Umbilical cord (tissue), 2 donors: ENCODE data around the gene AP2B1. TPM values are rescaled to one million over a fixed set of nuclear protein-coding genes. Genes with fewer than 3 reads are reported as not detected.
"Not testable (repeated sequence)": the region's sequence is repeated elsewhere in the genome, so short reads cannot be mapped to it uniquely, and the experiment has no call there.

Experiments
- DNase-seq: peaks from one replicate; pipeline ENCODE4 v3.0.0-alpha.2; 2015; ENCODE audit warnings: low spot score
- total RNA-seq: library from RNA; depleted of rRNA; stranded (reverse); fragments of >200 nt; gene quantifications from one replicate; pipeline ENCODE4 v1.2.3, GENCODE V29; 2014; ENCODE audit warnings: low replicate concordance; ENCODE audit not compliant: insufficient read depth

The AP2B1 gene
- total RNA-seq, 1 donor from 2014 or later = 32.3 TPM

- no peak for DNase-seq
Measured at GRCh38 chr17:35695613-35696012, 108.5 kb downstream of the AP2B1 start.

- no peak for DNase-seq
Measured at GRCh38 chr17:35698800-35699199, 111.7 kb downstream of the AP2B1 start.

DNA sequence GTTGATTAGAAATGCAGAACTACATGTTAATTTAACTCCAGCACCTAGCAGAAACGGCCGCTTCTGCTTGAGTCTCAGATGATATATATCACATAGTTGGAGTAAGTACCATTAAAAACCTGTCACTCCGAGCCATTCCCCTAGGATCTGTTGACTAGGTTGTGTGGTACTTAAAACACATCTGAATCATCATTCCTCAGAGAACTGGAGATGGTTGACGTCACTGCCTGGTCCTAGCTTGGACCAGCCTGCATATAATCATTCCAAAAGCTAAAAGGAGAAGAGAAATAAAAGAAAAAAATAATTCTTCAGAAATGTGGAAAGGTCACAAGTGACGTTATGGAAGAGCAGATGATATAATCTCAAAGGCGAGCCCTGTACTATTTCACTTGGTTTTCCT is 113.0 kb downstream of the AP2B1 start:
- no peak for DNase-seq

GRCh38 chr17:35701491-35701890 is 114.4 kb downstream of the AP2B1 start:
- no peak for DNase-seq

- DNase-seq = not testable (repeated sequence)
Measured at GRCh38 chr17:35703308-35703707, 116.2 kb downstream of the AP2B1 start.

- no peak for DNase-seq
Measured at GRCh38 chr17:35705230-35705629, 118.1 kb downstream of the AP2B1 start.

DNA sequence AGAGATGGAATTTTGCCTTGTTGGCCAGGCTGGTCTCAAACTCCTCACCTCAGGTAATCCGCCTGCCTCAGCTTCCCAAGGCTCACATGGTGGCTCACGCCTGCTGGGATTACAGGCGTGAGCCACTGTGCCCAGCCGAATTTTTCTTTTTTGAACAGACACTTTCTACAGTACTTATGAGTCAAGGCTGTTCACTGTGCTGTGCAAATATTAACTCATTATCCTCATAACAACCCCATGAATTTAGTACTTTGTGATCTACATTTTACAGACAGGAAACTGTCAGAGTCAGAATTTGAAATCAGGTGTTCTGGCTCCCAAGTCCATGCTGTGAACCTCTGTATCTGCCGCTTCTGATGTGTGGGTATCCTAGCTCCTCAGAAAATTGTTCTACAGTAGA is 118.6 kb downstream of the AP2B1 start:
- DNase-seq = no peak

DNA sequence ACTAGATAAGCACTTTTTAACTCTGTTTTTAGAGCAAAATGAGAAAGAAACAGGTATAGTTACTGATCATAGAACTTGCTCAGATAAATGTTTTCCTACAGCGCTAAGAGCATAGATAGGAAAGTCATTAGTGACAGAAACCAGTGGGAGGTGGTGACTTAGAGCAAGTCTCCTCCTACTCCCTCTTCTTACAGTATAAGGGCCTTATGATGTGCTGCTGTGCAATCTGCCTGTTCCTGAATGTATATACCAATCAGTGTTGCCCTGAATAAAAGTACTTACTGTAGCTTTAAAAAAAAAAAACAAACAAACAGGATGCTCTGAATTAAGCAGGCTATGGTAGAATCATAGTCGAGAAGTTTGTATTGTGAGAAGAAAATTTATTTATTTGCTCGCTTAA is 121.0 kb downstream of the AP2B1 start:
- DNase-seq = no peak

- DNase-seq = no peak
Measured at GRCh38 chr17:35708951-35709350, 121.8 kb downstream of the AP2B1 start.

GRCh38 chr17:35709874-35710273 is 122.8 kb downstream of the AP2B1 start:
- no peak for DNase-seq

- no peak for DNase-seq
Measured at GRCh38 chr17:35710950-35711349, 123.8 kb downstream of the AP2B1 start.

DNA sequence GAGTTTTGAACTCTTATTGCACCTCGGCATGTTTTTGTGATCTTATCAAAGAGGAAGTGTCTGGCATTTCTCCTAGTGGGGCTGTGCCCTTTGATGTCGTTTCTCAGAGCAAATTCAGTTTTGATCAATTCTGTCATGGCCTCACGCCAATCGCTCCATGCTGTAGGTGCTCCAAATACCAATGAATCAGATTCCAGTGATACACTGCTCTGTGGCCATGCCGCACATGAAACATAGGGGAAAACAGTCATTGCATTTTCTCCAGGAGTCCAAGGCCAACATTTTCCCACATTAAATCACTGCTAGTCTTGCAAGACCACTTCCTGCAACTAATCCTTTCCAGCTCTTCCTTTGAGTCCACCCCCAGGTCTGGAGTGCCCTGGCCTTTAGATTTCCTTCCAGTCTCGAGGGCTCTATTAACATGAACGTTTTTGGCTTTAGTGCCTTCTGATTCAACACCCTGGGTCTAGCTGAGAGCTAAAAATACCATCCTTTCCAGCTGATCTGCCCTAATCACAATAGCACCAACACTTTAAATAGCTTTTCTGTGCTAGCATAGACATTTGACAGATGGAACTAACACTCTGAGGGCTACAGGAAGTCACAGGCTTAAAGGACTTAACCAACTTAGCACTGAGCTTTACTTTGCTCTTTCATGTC is 126.1 kb downstream of the AP2B1 start:
- DNase-seq = peak; percentile 36

GRCh38 chr17:35714988-35715387 is 127.9 kb downstream of the AP2B1 start:
- no peak for DNase-seq

DNA sequence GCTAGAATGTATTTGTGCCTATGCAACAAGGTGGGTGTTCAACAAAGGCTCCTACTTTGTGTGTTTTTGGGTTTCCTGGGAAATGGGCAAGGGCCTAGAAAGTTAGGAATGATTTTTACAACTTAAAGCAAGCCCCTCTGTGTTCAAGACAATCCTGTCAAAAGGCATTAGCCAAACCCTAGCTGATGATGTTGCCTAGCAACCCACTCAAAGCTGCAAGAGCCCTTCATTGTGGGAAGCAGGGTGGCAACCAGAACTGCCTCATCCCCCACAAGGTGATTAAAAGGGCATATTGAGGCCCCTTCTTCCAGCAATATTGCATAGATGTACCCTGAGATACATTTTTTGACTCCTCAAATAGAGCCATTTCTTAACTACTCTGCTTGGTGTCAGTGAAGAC is 128.3 kb downstream of the AP2B1 start:
- DNase-seq = no peak

DNA sequence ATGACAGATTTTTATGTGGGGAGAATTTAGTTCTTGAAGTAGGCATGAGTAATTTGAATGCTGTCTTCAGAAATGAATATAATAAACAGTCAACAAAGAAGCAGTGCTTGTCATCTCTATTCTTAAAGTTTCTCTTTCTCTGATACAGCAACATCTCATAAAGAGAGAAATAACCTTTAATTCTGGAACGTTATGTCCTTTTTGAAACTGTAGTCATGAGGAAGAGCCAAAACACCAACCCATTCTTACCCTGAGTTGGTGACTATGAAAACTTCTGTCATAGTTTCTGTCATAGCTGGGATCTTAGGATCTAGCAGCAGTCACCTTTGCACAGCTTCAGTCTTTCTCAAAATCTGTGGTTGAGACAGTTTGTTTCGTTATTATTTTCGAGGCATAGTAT is 129.1 kb downstream of the AP2B1 start:
- DNase-seq = no peak

GRCh38 chr17:35716897-35717465 is 129.9 kb downstream of the AP2B1 start:
- DNase-seq = no peak

DNA sequence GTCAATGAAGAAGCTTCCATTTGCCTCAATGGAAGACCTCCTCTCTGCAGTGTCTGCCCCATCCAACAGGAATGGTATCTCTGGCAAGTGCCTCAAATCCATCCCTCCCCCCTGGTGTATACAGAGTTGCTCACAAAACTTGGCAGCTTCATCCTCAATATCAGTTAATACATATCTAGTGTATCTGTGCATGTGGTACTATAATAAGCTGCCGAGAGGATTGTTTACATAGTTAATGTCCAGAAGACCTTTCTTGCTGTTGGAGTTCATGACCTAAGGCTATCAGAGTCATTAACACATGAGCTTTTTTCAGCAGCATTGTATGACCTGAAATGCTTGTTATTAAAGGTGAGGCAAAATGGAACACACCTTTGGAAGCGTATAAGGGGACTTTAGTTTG is 130.4 kb downstream of the AP2B1 start:
- no peak for DNase-seq

DNA sequence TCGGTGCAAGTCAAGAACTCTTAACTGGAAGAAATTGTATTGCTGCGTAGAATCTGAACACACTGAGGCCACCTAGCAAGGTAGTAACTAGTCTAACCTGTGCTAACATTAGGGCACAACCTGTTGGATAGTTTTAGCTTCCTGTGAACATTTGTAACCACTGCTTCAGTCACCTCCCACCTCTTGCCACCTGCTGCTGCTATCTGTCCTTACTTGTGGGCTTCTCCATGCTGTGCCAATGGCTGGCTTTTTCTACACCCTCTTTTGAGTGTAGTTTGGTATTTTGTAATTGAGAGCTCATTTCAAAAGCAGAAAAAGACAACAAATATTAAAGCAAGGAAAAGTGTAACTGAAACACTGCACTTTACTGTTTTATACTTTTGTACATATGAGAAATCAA is 136.6 kb downstream of the AP2B1 start:
- no peak for DNase-seq

DNA sequence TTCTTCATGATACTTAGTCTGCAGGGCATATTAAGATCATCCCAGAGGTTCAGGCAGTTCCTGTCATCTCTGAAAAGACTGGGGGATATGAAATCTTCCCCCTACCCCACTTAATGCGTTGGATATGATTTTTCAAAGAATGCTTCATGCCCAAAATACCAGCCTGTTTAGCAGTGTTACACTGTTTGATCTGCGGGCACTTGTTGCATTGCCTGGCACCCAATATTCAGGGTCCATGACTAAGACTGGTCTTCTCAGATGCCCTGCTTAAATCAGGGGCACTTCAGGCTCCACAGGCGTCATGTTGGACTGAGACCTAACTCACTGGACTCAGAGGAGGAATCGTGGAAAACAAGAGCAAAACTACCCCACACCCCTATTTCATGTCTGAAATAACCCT is 137.9 kb downstream of the AP2B1 start:
- DNase-seq = no peak

DNA sequence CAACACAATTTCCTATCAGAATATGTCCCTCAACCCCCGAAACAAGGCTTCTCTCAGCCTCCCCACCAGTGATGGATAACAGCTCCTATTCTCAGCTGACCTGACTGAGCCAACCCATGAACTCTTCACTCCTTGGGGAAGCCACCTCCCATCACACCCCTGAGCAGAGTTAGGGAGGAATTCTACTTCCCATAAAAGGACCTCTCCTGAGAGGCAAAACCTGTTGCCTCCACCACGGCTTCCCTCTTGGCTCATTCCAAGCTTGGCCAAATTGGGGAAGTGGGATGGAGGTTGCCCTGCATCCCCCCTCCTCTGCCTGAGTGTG is 138.6 kb downstream of the AP2B1 start:
- DNase-seq = no peak

DNA sequence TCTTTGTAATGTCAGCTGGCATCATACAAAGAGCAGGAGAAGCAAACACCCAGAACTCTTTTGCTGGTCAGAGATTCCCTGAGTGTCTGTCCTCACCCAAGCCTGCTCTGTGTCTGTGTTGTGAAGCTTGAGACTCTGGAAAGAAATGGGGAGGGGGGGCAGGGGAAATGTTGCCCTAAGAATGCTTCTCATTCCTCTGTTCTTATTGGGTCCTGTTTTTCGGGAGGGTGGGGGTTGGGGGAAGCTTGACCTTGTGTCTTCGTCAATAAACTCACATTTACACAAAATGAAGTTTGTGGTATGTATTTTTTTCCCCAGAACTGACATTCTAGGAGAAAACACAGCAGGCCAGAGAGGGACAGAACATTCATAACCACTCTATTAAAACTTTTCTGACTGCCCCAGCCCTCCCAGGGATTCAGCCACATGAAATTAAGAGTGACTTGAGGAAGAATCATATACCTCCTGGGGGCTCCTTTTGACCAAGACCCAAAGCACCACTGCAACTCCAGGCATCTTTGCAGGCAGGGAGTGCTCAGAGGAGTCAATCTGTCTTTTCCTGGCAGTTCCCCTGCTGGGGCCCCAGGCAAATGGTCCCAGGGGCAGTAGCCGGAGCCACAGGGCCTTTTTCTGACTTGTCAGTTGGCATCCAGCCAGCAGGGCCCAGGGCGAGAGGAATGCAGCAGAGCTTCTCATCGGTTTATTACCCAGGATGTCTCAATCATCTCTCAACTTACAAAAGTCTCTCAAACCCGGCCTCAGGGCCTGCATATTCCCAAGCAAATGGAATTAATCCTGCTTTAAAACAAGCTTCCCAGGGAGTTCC is 139.2 kb downstream of the AP2B1 start:
- peak; percentile 86 for DNase-seq

DNA sequence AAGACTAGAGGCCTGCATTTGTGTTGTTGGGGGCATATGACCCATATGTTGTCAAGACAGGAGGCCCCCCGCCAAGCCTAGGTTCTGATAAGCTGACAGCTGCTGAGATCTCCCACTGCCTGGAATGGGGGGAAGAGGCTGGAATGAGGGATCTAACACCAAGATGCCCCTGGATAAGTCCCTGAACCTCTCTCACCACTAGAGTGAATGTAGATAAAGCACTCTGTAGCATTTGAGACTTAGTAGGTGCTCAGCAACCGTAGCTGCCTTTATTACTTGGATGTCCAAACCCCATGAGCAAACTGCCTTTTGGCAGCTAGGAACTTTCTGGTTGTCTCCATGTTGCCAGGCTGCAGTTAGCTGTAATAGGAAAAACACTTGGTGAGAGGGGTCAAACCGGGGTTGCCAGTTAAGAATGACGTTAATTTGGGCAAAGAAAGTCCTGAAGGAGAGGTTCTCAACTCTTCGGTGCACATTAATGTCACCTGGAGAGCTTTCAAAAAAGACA is 139.9 kb downstream of the AP2B1 start:
- DNase-seq = no peak

- no peak for DNase-seq
Measured at GRCh38 chr17:35727635-35728034, 140.5 kb downstream of the AP2B1 start.
